ENCODE measurements around the gene HNRNPF. TPM values are rescaled to one million over a fixed set of nuclear protein-coding genes. Genes with fewer than 3 reads are reported as not detected.

HNRNPF gene
- 187 and 200 TPM in 2 replicates for total RNA-seq

GRCh38 chr10:43408710-43409384 is at the start of gene HNRNPF:
HNRNPF (minus strand) TSS chr10:43409186; CDS start chr10:43387884, 21,302 bp downstream.

DNA sequence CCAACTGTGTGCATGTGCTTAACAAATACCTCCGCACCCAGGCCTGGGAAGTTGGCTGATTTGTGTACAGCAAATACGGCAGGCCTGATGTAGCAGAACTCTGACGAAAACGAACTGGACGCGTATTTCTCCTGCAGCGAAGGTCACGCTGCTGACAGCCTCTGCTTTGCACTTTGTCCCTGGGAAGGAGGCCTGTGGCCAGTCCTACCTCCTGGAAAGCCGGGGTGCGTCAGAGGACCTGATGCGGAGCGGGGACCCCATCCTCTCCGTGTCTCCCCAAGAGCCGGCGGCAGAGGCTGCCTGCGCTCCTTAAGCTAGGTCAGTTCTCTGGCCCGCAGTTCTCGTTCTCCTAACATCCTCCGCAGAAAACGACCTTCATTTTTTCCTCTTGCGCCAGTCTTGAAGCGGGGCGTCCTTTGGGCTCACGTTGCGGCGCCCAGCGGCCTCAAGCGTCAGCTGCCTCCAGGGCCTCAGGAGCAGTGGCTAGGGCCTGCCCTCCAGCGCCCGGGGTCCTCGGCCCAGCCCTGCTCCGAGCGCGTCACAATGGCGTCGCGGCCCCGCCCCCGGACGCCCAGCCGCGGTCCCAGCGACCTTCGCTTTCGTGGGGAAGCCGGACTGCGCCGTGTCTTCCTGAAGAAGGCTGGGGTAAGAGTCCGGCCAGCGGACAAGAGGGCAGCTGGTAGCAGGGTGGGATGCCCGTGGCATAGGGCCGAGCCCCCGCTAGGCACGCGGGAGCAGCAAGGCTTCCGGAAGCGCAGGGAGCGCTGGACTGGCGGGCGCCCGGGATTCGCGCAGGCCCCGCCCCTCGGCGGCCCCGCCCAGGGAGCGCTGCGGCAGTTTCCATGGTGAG is 27.5 kb upstream of the HNRNPF start, which contains the start of gene ZNF487:
TSS of gene ZNF487 (plus strand) at position 821 of the 850 bp plus-strand sequence. CDS start 38,703 bp downstream, outside the sequence.

DNA sequence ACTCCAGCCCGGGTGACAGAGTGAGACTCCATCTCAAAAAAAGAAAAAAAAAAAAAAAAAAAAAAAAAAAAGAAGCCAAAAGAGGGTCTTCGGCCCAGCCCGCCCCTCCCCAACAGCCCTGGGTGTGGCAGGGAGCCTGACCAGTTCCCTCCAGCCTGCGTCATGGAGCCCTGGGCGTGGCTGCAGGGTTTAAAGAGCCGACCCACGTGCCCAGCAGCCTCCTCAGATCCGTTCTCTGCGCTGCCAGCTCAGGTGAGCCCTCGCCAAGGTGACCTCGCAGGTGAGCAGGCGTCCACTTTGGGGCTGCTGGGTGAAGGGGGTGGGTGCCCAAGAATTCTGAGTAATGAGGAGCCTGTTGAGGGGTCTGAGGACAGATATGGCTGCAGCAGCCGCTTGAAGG is 37.6 kb downstream of the HNRNPF start, which contains the start of gene FXYD4:
TSS of gene FXYD4 (plus strand) at position 219 of the 400 bp plus-strand sequence. CDS start 2,111 bp downstream, outside the sequence.

Small RNA genes within 50 kb of the gene (small RNA-seq; reads per million reads assigned to genes)
- gene RNU6ATAC11P (not detected), gene RNU7-193P (not detected), gene SNORD3J (not detected)

Other genes starting within 250 kb of the HNRNPF start
- gene RASGEF1A, start 142.1 kb downstream of the HNRNPF start, total RNA-seq = 0.49 TPM in 2 replicates
- gene FXYD4, start 37.5 kb downstream of the HNRNPF start, total RNA-seq = not detected in 2 replicates
- gene ZNF487, start 27.9 kb upstream of the HNRNPF start, total RNA-seq = 5.6 and 6.8 TPM in 2 replicates
- 7.8 and 8.9 TPM in 2 replicates for gene ZNF239, start 165.4 kb upstream of the HNRNPF start, total RNA-seq
- 1.9 and 2.6 TPM in 2 replicates for gene ZNF485, start 197.3 kb upstream of the HNRNPF start, total RNA-seq
- gene ZNF32, start 239.7 kb upstream of the HNRNPF start, total RNA-seq = 33.3 and 33.9 TPM in 2 replicates